GM18870 (cell line): ENCODE data around the gene ARSI.
A peak's percentile ranks its signal among the peaks of the same experiment; 100 is the strongest.

Experiments
- ATAC-seq: cut with Tn5 transposase; IDR thresholded peaks from one replicate; pipeline ENCODE4 v1.9.1; 2021; ENCODE audit warnings: moderate library complexity; ENCODE audit not compliant: unreplicated experiment

Gene ARSI

GRCh38 chr5:150302301-150303069, at the start of gene ARSI:
TSS of gene ARSI (minus strand) at chr5:150302905. CDS start at chr5:150302373, 532 bp downstream.
- ATAC-seq, result no peak

GRCh38 chr5:150350524-150351344, 48.0 kb upstream of the ARSI start:
- peak; percentile 86 for ATAC-seq

- ATAC-seq, result no peak
Measured at GRCh38 chr5:150349681-150350275, 47.1 kb upstream of the ARSI start.

- no peak for ATAC-seq
Measured at GRCh38 chr5:150347451-150347850, 44.7 kb upstream of the ARSI start.

- no peak for ATAC-seq
Measured at GRCh38 chr5:150347003-150347402, 44.3 kb upstream of the ARSI start.

GRCh38 chr5:150346592-150346991, 43.9 kb upstream of the ARSI start:
- no peak for ATAC-seq

- no peak for ATAC-seq
Measured at GRCh38 chr5:150345716-150346115, 43.0 kb upstream of the ARSI start.

GRCh38 chr5:150343994-150344631, 41.4 kb upstream of the ARSI start:
- ATAC-seq, result no peak

GRCh38 chr5:150342583-150342982, 39.9 kb upstream of the ARSI start:
- no peak for ATAC-seq

- ATAC-seq, result no peak
Measured at GRCh38 chr5:150341989-150342388, 39.3 kb upstream of the ARSI start.

GRCh38 chr5:150341331-150341730, 38.6 kb upstream of the ARSI start:
- no peak for ATAC-seq

- ATAC-seq, result no peak
Measured at GRCh38 chr5:150340614-150341255, 38.0 kb upstream of the ARSI start.

- no peak for ATAC-seq
Measured at GRCh38 chr5:150339841-150340240, 37.1 kb upstream of the ARSI start.

- no peak for ATAC-seq
Measured at GRCh38 chr5:150339165-150339564, 36.5 kb upstream of the ARSI start.

- ATAC-seq, result no peak
Measured at GRCh38 chr5:150338546-150338945, 35.8 kb upstream of the ARSI start.

GRCh38 chr5:150335778-150336177, 33.1 kb upstream of the ARSI start:
- ATAC-seq, result no peak

GRCh38 chr5:150333400-150333799, 30.7 kb upstream of the ARSI start:
- ATAC-seq, result no peak

- ATAC-seq, result no peak
Measured at GRCh38 chr5:150329881-150330876, 27.5 kb upstream of the ARSI start.

- ATAC-seq, result no peak
Measured at GRCh38 chr5:150329038-150329437, 26.3 kb upstream of the ARSI start.

GRCh38 chr5:150328515-150328914, 25.8 kb upstream of the ARSI start:
- ATAC-seq, result no peak
